Effector memory CD8-positive, alpha-beta T cell (primary cell): ENCODE measurements around the gene KMO.

Source experiments
- ATAC-seq: fragments of 150-1000 bp; cut with Tn5 transposase; replicated peaks from 2 replicates; pipeline ENCODE4 v1.10.0; 2021; ENCODE audit warnings: mild to moderate bottlenecking, moderate library complexity
- DNase-seq, 3 experiments: peaks; one replicate each; pipeline ENCODE4 v3.0.0; 2021
- H3K27ac Mint-ChIP-seq, 2 donors: one replicate each; pipeline ENCODE4 v1.8.0; 2022; ENCODE audit warnings: mild to moderate bottlenecking in 2 of 2, mixed read lengths in 2 of 2, moderate library complexity in 2 of 2
- H3K27me3 Mint-ChIP-seq, 2 donors: one replicate each; pipeline ENCODE4 v1.8.0; 2022; ENCODE audit warnings: mixed read lengths in 2 of 2
- H3K36me3 Mint-ChIP-seq: one replicate; pipeline ENCODE4 v1.8.0; 2022; ENCODE audit warnings: mild to moderate bottlenecking, moderate library complexity, mixed read lengths; ENCODE audit not compliant: insufficient read depth
- H3K4me1 Mint-ChIP-seq, 2 donors: one replicate each; pipeline ENCODE4 v1.8.0; 2022; ENCODE audit warnings: low read depth in 2 of 2, mixed read lengths in 2 of 2
- H3K4me3 Mint-ChIP-seq, 2 donors: one replicate each; pipeline ENCODE4 v1.8.0; 2022; ENCODE audit warnings: mild to moderate bottlenecking in 2 of 2, mixed read lengths in 2 of 2, moderate library complexity in 2 of 2
- H3K9me3 Mint-ChIP-seq, 2 donors: one replicate each; pipeline ENCODE4 v1.8.0; 2022; ENCODE audit warnings: mixed read lengths in 2 of 2

KMO gene

GRCh38 chr1:241521718-241522117 lies 10.5 kb upstream of the KMO start:
- no peak for ATAC-seq
- H3K4me3 Mint-ChIP-seq: no peak overlapping the region

GRCh38 chr1:241525026-241525425 lies 7.2 kb upstream of the KMO start:
- H3K4me3 Mint-ChIP-seq: no peak overlapping the region
- H3K9me3 Mint-ChIP-seq: no peaks in the 10 kb centered on the region
- no peak for DNase-seq
- H3K36me3 Mint-ChIP-seq: no peaks in the 10 kb centered on the region
- ATAC-seq: no peak
- H3K4me1 Mint-ChIP-seq: no peaks in the 10 kb centered on the region
- no peak overlapping the region for H3K27ac Mint-ChIP-seq
- H3K27me3 Mint-ChIP-seq: peaks cover 44 to 45% of the 10 kb centered on the region in 2 donors

More at GRCh38 chr1:241521718-241522117, 10.5 kb upstream of the KMO start:
- Mint-ChIP-seq H3K9me3 (no peaks in the 10 kb centered on the region), H3K36me3 (no peaks in the 10 kb centered on the region), H3K27ac (no peak overlapping the region), H3K27me3 (peaks cover 40 to 44% of the 10 kb centered on the region in 2 donors), H3K4me1 (peaks cover 4 to 14% of the 10 kb centered on the region in 2 donors)
- DNase-seq: no peak

GRCh38 chr1:241527146-241527545 lies 5.0 kb upstream of the KMO start:
- Mint-ChIP-seq H3K27me3 (peaks cover 38% of the 10 kb centered on the region in 2 donors), H3K4me1 (peaks cover 5 to 6% of the 10 kb centered on the region in 2 donors), H3K27ac (no peak overlapping the region), H3K4me3 (no peak overlapping the region), H3K36me3 (peaks cover 3% of the 10 kb centered on the region), H3K9me3 (no peaks in the 10 kb centered on the region)
- ATAC-seq (no peak), DNase-seq (no peak)

- no peak for DNase-seq
- Mint-ChIP-seq H3K4me1 (peaks cover 5 to 6% of the 10 kb centered on the region in 2 donors), H3K36me3 (peaks cover 3% of the 10 kb centered on the region), H3K9me3 (no peaks in the 10 kb centered on the region), H3K27ac (peak overlapping the region; percentile 66 to 67), H3K4me3 (peak overlapping the region; percentile 92 to 93), H3K27me3 (peaks cover 0 to 5% of the 10 kb centered on the region in 2 donors)
- ATAC-seq: peak; percentile 88
Observed at GRCh38 chr1:241531195-241532161, 700 bp upstream of the KMO start.

GRCh38 chr1:241532864-241533263 lies 686 bp downstream of the KMO start:
- H3K36me3 Mint-ChIP-seq: peaks cover 3% of the 10 kb centered on the region
- no peak overlapping the region for H3K27ac Mint-ChIP-seq
- H3K4me3 Mint-ChIP-seq: no peak overlapping the region
- ATAC-seq: peak; percentile 44
- peaks cover 0 to 5% of the 10 kb centered on the region in 2 donors for H3K27me3 Mint-ChIP-seq
- H3K4me1 Mint-ChIP-seq: peaks cover 5 to 6% of the 10 kb centered on the region in 2 donors
- H3K9me3 Mint-ChIP-seq: no peaks in the 10 kb centered on the region
- no peak for DNase-seq

GRCh38 chr1:241533326-241534115 lies 1.3 kb downstream of the KMO start:
- Mint-ChIP-seq H3K27ac (no peak overlapping the region), H3K9me3 (no peaks in the 10 kb centered on the region)
- DNase-seq: no peak

GRCh38 chr1:241536304-241536703 lies 4.1 kb downstream of the KMO start:
- no peaks in the 10 kb centered on the region for H3K9me3 Mint-ChIP-seq
- no peak overlapping the region for H3K27ac Mint-ChIP-seq
- H3K4me1 Mint-ChIP-seq: peaks cover 5 to 6% of the 10 kb centered on the region in 2 donors
- no peaks in the 10 kb centered on the region for H3K36me3 Mint-ChIP-seq
- peaks cover 8 to 16% of the 10 kb centered on the region in 2 donors for H3K27me3 Mint-ChIP-seq
- H3K4me3 Mint-ChIP-seq: no peak overlapping the region
- ATAC-seq: no peak
- DNase-seq: no peak

More at GRCh38 chr1:241533326-241534115, 1.3 kb downstream of the KMO start:
- Mint-ChIP-seq H3K4me1 (peaks cover 5 to 6% of the 10 kb centered on the region in 2 donors), H3K27me3 (peaks cover 0 to 2% of the 10 kb centered on the region in 2 donors), H3K4me3 (no peak overlapping the region), H3K36me3 (peaks cover 3% of the 10 kb centered on the region)
- no peak for ATAC-seq

GRCh38 chr1:241536969-241537368 lies 4.8 kb downstream of the KMO start:
- no peak overlapping the region for H3K27ac Mint-ChIP-seq
- H3K9me3 Mint-ChIP-seq: no peaks in the 10 kb centered on the region
- peaks cover 8 to 19% of the 10 kb centered on the region in 2 donors for H3K27me3 Mint-ChIP-seq
- ATAC-seq (no peak), DNase-seq (no peak)
- H3K4me1 Mint-ChIP-seq: no peaks in the 10 kb centered on the region
- no peaks in the 10 kb centered on the region for H3K36me3 Mint-ChIP-seq
- H3K4me3 Mint-ChIP-seq: no peak overlapping the region

- Mint-ChIP-seq H3K27ac (no peak overlapping the region), H3K36me3 (no peaks in the 10 kb centered on the region), H3K4me3 (no peak overlapping the region), H3K27me3 (peaks cover 19 to 45% of the 10 kb centered on the region in 2 donors), H3K9me3 (no peaks in the 10 kb centered on the region), H3K4me1 (no peaks in the 10 kb centered on the region)
- ATAC-seq: no peak
- no peak for DNase-seq
Observed at GRCh38 chr1:241542199-241542907, 10.2 kb downstream of the KMO start.

GRCh38 chr1:241548008-241548407 lies 15.8 kb downstream of the KMO start:
- ATAC-seq: no peak
- no peak for DNase-seq
- Mint-ChIP-seq H3K9me3 (no peaks in the 10 kb centered on the region), H3K4me3 (no peak overlapping the region), H3K27me3 (peaks cover 10 to 32% of the 10 kb centered on the region in 2 donors), H3K4me1 (peaks cover 3 to 5% of the 10 kb centered on the region in 2 donors), H3K36me3 (peaks cover 4% of the 10 kb centered on the region), H3K27ac (no peak overlapping the region)

- peaks cover 3 to 5% of the 10 kb centered on the region in 2 donors for H3K4me1 Mint-ChIP-seq
- no peak overlapping the region for H3K4me3 Mint-ChIP-seq
- H3K9me3 Mint-ChIP-seq: no peaks in the 10 kb centered on the region
- DNase-seq (no peak), ATAC-seq (no peak)
- no peak overlapping the region for H3K27ac Mint-ChIP-seq
- H3K36me3 Mint-ChIP-seq: peaks cover 4% of the 10 kb centered on the region
- H3K27me3 Mint-ChIP-seq: peaks cover 8 to 19% of the 10 kb centered on the region in 2 donors
Observed at GRCh38 chr1:241550318-241550717, 18.1 kb downstream of the KMO start.

- ATAC-seq (peak; percentile 73), DNase-seq (peak in 1 of 3 experiments; percentile 9)
- H3K27ac Mint-ChIP-seq: peak overlapping the region; percentile 11 to 55
- peaks cover 7 to 15% of the 10 kb centered on the region in 2 donors for H3K27me3 Mint-ChIP-seq
- H3K4me1 Mint-ChIP-seq: peaks cover 3 to 5% of the 10 kb centered on the region in 2 donors
- no peaks in the 10 kb centered on the region for H3K9me3 Mint-ChIP-seq
- peak overlapping the region; percentile 48 to 68 for H3K4me3 Mint-ChIP-seq
- H3K36me3 Mint-ChIP-seq: peaks cover 4% of the 10 kb centered on the region
Observed at GRCh38 chr1:241551759-241552638, 19.8 kb downstream of the KMO start.
